H1 (cell line): ENCODE results near the gene CC2D1B. TPM values are rescaled to one million over a fixed set of nuclear protein-coding genes. Genes with fewer than 3 reads are reported as not detected.

Experiments
- ASH2L ChIP-seq: fragments of 200-600, 300-600 bp; sonication (generic); IDR thresholded peaks from one replicate; pipeline ENCODE4 v1.7.1; 2017; ENCODE audit warnings: low read length
- CBX8 ChIP-seq: fragments of 300-800, 300-1000 bp; sonication (generic); IDR thresholded peaks from 2 replicates; pipeline ENCODE4 v1.7.1; 2016; ENCODE audit warnings: low read depth, low read length, borderline replicate concordance
- CHD7 ChIP-seq: fragments of 300-600 bp; sonication (generic); IDR thresholded peaks from 2 replicates; pipeline ENCODE4 v1.7.1; 2012; ENCODE audit warnings: low read length, moderate library complexity, mild to moderate bottlenecking, inconsistent platforms; ENCODE audit not compliant: insufficient replicate concordance
- CREB1 ChIP-seq: IDR thresholded peaks from 2 replicates; pipeline ENCODE4 v1.6.1; 2012; ENCODE audit warnings: inconsistent platforms
- HDAC2 ChIP-seq, 2 experiments: fragments of 300-600 bp in 1 of 2; sonication (generic) in 1 of 2; IDR thresholded peaks; 2 replicates each; pipeline ENCODE4 v1.6.1; 2011 to 2012; ENCODE audit warnings: low read depth in 2 of 2, low read length in 2 of 2, mild to moderate bottlenecking in 2 of 2, moderate library complexity in 2 of 2, borderline replicate concordance in 1 of 2, inconsistent platforms in 1 of 2
- JUND ChIP-seq: IDR thresholded peaks from 2 replicates; pipeline ENCODE4 v1.6.1; 2011; ENCODE audit warnings: mild to moderate bottlenecking, improper control_type of control experiment, low read length
- NANOG ChIP-seq: IDR thresholded peaks from 2 replicates; pipeline ENCODE4 v1.6.1; 2011; ENCODE audit warnings: low read length, low read depth, mild to moderate bottlenecking, inconsistent platforms; ENCODE audit not compliant: insufficient read depth, poor library complexity, severe bottlenecking
- PHF8 ChIP-seq: fragments of 200-600 bp; sonication (generic); conservative IDR thresholded peaks from 2 replicates; pipeline ENCODE4 v1.7.1; 2012; ENCODE audit warnings: low read depth, mild to moderate bottlenecking, inconsistent platforms, low read length, moderate library complexity
- POLR2A ChIP-seq, 2 experiments: IDR thresholded peaks; 1 replicate in 1 of 2; 2 replicates in 1 of 2; pipeline ENCODE4 v1.6.1; 2011; ENCODE audit warnings: low read depth in 2 of 2, low read length in 2 of 2, mild to moderate bottlenecking in 2 of 2; ENCODE audit errors: control extremely low read depth in 1 of 2
- SP2 ChIP-seq: IDR thresholded peaks from 2 replicates; pipeline ENCODE4 v1.6.1; 2012; ENCODE audit warnings: mild to moderate bottlenecking, low read length, inconsistent platforms
- SP4 ChIP-seq: IDR thresholded peaks from 2 replicates; pipeline ENCODE4 v1.6.1; 2012; ENCODE audit warnings: low read length, inconsistent platforms
- TCF12 ChIP-seq: IDR thresholded peaks from 2 replicates; pipeline ENCODE4 v1.6.1; 2011; ENCODE audit warnings: low read depth, mild to moderate bottlenecking, low read length
- YY1 ChIP-seq: IDR thresholded peaks from 2 replicates; pipeline ENCODE4 v1.6.1; 2011; ENCODE audit warnings: low read depth, mild to moderate bottlenecking, low read length
- polyA plus RNA-seq, 7 experiments: library from polyadenylated mRNA; depleted of rRNA in 3 of 7; stranded (reverse) in 5 of 7; unstranded in 2 of 7; fragments of >200 nt in 5 of 7; fragments of 200-250 nt in 2 of 7; gene quantifications; 1 replicate in 5 of 7; 2 replicates in 1 of 7; 4 replicates in 1 of 7; pipeline versions ENCODE4 v1.2.1 to v1.2.3, GENCODE V29; 2011 to 2013; ENCODE audit warnings: missing spikeins in 2 of 7, mixed read lengths in 2 of 7
- total RNA-seq: library from RNA; stranded (reverse); fragmentation: NEBNext Ultra II Directional; extraction: Animal tissue kit (Norgen Biotek cat#: 25700); gene quantifications from 2 replicates; pipeline ENCODE4 v1.2.1, GENCODE V29; 2021

Gene CC2D1B
- total and polyA plus RNA-seq, 2 of the 8 experiments (the other 6 are each of a cell fraction or from before 2014, with no cell fraction given), result 7.4 to 13.1 TPM

- TF ChIP-seq CHD7 (no peak), ASH2L (no peak), PHF8 (no peak), SP2 (no peak), POLR2A (IDR thresholded peaks at IDR 0.05; ENCODE audit: control extremely low read depth in 1 of 2, low read depth in 2 of 2, low read length in 2 of 2) (no peak), YY1 (no peak), CREB1 (no peak), TCF12 (no peak), CBX8 (no peak), NANOG (no peak), SP4 (no peak), HDAC2 (IDR thresholded peaks at IDR 0.05; ENCODE audit: borderline replicate concordance in 1 of 2, low read depth in 2 of 2, low read length in 2 of 2) (no peak), JUND (no peak)
Observed at GRCh38 chr1:52357397-52357796, 8.6 kb downstream of the CC2D1B start (continued).
